Subcutaneous abdominal adipose tissue (tissue), 5 donors: ENCODE data around the gene TXLNB.
A peak's percentile ranks its signal among the peaks of the same experiment; 100 is the strongest.

Experiments
- H3K27ac ChIP-seq: one replicate; pipeline ENCODE4 v1.7.0; 2013; ENCODE audit warnings: low read depth, mild to moderate bottlenecking, inconsistent platforms, low read length, moderate library complexity
- H3K27me3 ChIP-seq, 5 donors: one replicate each; pipeline ENCODE4 v1.7.0; 2013; ENCODE audit warnings: low read length in 5 of 5, inconsistent platforms in 1 of 5; ENCODE audit not compliant: control insufficient read depth in 5 of 5, insufficient read depth in 4 of 5
- H3K36me3 ChIP-seq, 5 donors: one replicate each; pipeline ENCODE4 v1.7.0; 2013; ENCODE audit warnings: low read length in 5 of 5; ENCODE audit not compliant: control insufficient read depth in 5 of 5, insufficient read depth in 5 of 5
- H3K4me1 ChIP-seq, 5 donors: one replicate each; pipeline ENCODE4 v1.7.0; 2013; ENCODE audit warnings: low read length in 5 of 5, mild to moderate bottlenecking in 3 of 5, moderate library complexity in 1 of 5; ENCODE audit not compliant: control insufficient read depth in 5 of 5, insufficient read depth in 5 of 5
- H3K4me3 ChIP-seq, 5 donors: one replicate each; pipeline ENCODE4 v1.7.0; 2013; ENCODE audit warnings: low read length in 5 of 5, low read depth in 1 of 5
- H3K9ac ChIP-seq, 5 donors: one replicate each; pipeline ENCODE4 v1.7.0; 2013; ENCODE audit warnings: low read length in 5 of 5, mild to moderate bottlenecking in 4 of 5, moderate library complexity in 3 of 5
- H3K9me3 ChIP-seq, 5 donors: one replicate each; pipeline ENCODE4 v1.7.0; 2013; ENCODE audit warnings: low read length in 5 of 5; ENCODE audit not compliant: control insufficient read depth in 5 of 5
- donor health status: healthy.
- donor health status: healthy.
- donor health status: healthy.
- donor health status: healthy.
- donor health status: healthy.

Gene TXLNB

GRCh38 chr6:139330306-139330705 lies 38.5 kb upstream of the TXLNB start:
- Histone ChIP-seq H3K4me1 (peaks cover 0 to 15% (median 5%) of the 10 kb centered on the region in 5 donors), H3K9me3 (no peaks in the 10 kb centered on the region), H3K36me3 (no peaks in the 10 kb centered on the region), H3K9ac (no peak overlapping the region), H3K4me3 (no peak overlapping the region), H3K27ac (no peak overlapping the region), H3K27me3 (no peaks in the 10 kb centered on the region)

DNA sequence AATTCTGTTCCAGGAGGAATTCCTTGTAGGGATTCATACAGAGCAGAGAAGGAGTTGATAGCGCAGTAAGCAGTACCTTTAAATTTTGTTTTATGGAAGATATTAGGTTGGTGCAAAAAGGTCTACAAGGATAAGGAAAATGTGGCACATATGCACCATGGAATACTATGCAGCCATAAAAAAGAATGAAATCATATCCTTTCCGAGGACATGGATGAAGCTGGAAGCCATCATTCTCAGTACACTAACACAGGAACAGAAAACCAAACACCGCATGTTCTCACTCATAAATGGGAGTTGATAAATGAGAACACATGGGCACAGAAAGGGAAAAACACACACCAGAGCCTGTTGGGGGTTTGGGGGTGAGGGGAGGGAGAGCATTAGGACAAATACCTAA lies 37.4 kb upstream of the TXLNB start:
- no peak overlapping the region for H3K27ac ChIP-seq
- H3K9ac ChIP-seq = no peak overlapping the region

GRCh38 chr6:139327038-139327437 lies 35.2 kb upstream of the TXLNB start:
- peaks cover 0 to 14% (median 4%) of the 10 kb centered on the region in 5 donors for H3K4me1 ChIP-seq
- H3K4me3 ChIP-seq = no peak overlapping the region
- no peak overlapping the region for H3K27ac ChIP-seq
- no peaks in the 10 kb centered on the region for H3K27me3 ChIP-seq
- no peaks in the 10 kb centered on the region for H3K36me3 ChIP-seq
- H3K9ac ChIP-seq = no peak overlapping the region
- no peaks in the 10 kb centered on the region for H3K9me3 ChIP-seq

More for the DNA sequence above, 37.4 kb upstream of the TXLNB start:
- Histone ChIP-seq H3K9me3 (no peaks in the 10 kb centered on the region), H3K4me1 (peaks cover 0 to 11% (median 0%) of the 10 kb centered on the region in 5 donors), H3K27me3 (no peaks in the 10 kb centered on the region), H3K36me3 (no peaks in the 10 kb centered on the region), H3K4me3 (no peak overlapping the region)

GRCh38 chr6:139325686-139326085 lies 33.9 kb upstream of the TXLNB start:
- Histone ChIP-seq H3K27me3 (no peaks in the 10 kb centered on the region), H3K27ac (no peak overlapping the region), H3K9me3 (no peaks in the 10 kb centered on the region), H3K9ac (no peak overlapping the region), H3K36me3 (no peaks in the 10 kb centered on the region), H3K4me1 (peaks cover 0 to 14% (median 4%) of the 10 kb centered on the region in 5 donors), H3K4me3 (no peak overlapping the region)

GRCh38 chr6:139325125-139325524 lies 33.3 kb upstream of the TXLNB start:
- Histone ChIP-seq H3K9ac (peak overlapping the region in 1 of 5 donors; percentile 30), H3K27me3 (no peaks in the 10 kb centered on the region), H3K4me1 (peaks cover 0 to 14% (median 4%) of the 10 kb centered on the region in 5 donors), H3K36me3 (no peaks in the 10 kb centered on the region), H3K9me3 (no peaks in the 10 kb centered on the region), H3K4me3 (no peak overlapping the region), H3K27ac (no peak overlapping the region)

DNA sequence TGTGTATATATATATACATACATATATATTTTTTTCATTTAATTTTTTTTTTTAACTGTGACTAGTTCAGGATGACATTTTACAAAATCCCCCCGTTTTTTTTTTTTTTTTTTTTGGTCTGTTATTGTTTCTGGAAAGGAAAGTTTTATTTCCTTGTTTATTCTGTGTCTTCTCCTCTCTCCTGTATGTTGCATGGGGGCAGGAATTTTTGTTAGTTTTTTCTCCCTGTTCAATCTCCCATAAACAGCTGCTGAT lies 32.4 kb upstream of the TXLNB start:
- H3K9ac ChIP-seq = no peak overlapping the region
- peaks cover 0 to 14% (median 4%) of the 10 kb centered on the region in 5 donors for H3K4me1 ChIP-seq
- no peaks in the 10 kb centered on the region for H3K9me3 ChIP-seq
- H3K36me3 ChIP-seq = no peaks in the 10 kb centered on the region
- no peaks in the 10 kb centered on the region for H3K27me3 ChIP-seq
- H3K27ac ChIP-seq = no peak overlapping the region
- peak overlapping the region in 1 of 5 donors; percentile 49 for H3K4me3 ChIP-seq

DNA sequence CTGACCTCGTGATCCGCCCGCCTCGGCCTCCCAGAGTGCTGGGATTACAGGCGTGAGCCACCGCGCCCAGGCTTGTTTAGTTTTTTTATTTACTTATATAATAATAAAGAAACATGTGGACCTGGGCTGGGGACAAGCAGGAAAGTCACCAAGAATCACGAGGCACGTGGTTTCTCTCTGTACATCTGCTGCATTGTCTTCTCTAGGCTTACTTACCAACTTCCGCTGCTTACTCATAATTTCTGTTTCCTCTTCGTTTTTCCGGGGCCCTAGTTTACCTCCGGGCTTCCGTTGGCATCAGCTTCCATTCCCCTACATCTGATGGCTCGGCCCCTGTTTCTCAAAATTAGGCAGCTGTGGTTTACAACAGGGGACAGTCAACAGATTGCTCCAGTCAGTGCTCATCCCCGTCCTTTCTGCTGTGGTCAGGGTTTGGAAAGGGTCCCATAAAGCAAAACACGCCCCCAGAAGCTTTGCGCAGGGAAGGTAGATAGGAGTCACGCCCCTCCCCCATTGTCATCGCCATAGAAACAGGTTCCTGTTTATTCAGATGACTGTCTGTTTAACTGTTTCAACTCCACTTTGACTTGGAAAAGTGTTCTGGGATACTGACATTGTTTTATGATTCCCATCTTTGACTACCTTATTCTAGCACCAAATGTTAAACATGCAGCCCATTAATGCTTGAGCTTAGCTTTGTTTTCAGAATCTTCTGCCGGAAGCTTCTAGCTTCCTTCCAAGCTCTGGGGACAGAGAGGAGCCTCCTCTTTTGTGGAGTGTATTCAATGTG lies 31.9 kb upstream of the TXLNB start:
- Histone ChIP-seq H3K9me3 (no peaks in the 10 kb centered on the region), H3K4me1 (peaks cover 0 to 14% (median 4%) of the 10 kb centered on the region in 5 donors), H3K4me3 (peak overlapping the region in 4 of 5 donors; percentile 47 to 53 (median 50)), H3K27me3 (no peaks in the 10 kb centered on the region), H3K27ac (no peak overlapping the region), H3K9ac (peak overlapping the region in 1 of 5 donors; percentile 48), H3K36me3 (no peaks in the 10 kb centered on the region)

GRCh38 chr6:139320081-139320480 lies 28.3 kb upstream of the TXLNB start:
- H3K9ac ChIP-seq = no peak overlapping the region
- no peaks in the 10 kb centered on the region for H3K36me3 ChIP-seq
- H3K27ac ChIP-seq = no peak overlapping the region
- H3K4me3 ChIP-seq = no peak overlapping the region
- no peaks in the 10 kb centered on the region for H3K27me3 ChIP-seq
- H3K4me1 ChIP-seq = peaks cover 0 to 9% (median 3%) of the 10 kb centered on the region in 5 donors
- no peaks in the 10 kb centered on the region for H3K9me3 ChIP-seq

- Histone ChIP-seq H3K36me3 (no peaks in the 10 kb centered on the region), H3K4me1 (no peaks in the 10 kb centered on the region), H3K4me3 (no peak overlapping the region), H3K27ac (no peak overlapping the region), H3K9me3 (no peaks in the 10 kb centered on the region), H3K9ac (no peak overlapping the region), H3K27me3 (no peaks in the 10 kb centered on the region)
These were observed 25.0 kb upstream of the TXLNB start for GRCh38 chr6:139316622-139317317.

GRCh38 chr6:139313784-139314545 lies 22.2 kb upstream of the TXLNB start:
- Histone ChIP-seq H3K27ac (no peak overlapping the region), H3K4me3 (no peak overlapping the region), H3K9me3 (no peaks in the 10 kb centered on the region), H3K27me3 (no peaks in the 10 kb centered on the region), H3K9ac (no peak overlapping the region), H3K36me3 (no peaks in the 10 kb centered on the region), H3K4me1 (peaks cover 0 to 6% (median 0%) of the 10 kb centered on the region in 5 donors)
